Uterus (tissue), 2 donors: ENCODE data around the gene AP4S1.

ENCODE experiments used
- CTCF ChIP-seq, 4 experiments: fragments of 200-600 bp in 2 of 4; fragments of 450-650 bp in 2 of 4; sonication (generic) in 2 of 4; IDR thresholded peaks; one replicate each; pipeline ENCODE4 v1.5.1; 2016 to 2019; ENCODE audit warnings: antibody characterized with exemption in 4 of 4, mild to moderate bottlenecking in 2 of 4, moderate library complexity in 1 of 4
- POLR2A ChIP-seq, 2 donors: fragments of 450-650 bp; IDR thresholded peaks; one replicate each; pipeline ENCODE4 v1.6.1; 2016; ENCODE audit warnings: antibody characterized with exemption in 2 of 2, mild to moderate bottlenecking in 1 of 2, moderate library complexity in 1 of 2

DNA sequence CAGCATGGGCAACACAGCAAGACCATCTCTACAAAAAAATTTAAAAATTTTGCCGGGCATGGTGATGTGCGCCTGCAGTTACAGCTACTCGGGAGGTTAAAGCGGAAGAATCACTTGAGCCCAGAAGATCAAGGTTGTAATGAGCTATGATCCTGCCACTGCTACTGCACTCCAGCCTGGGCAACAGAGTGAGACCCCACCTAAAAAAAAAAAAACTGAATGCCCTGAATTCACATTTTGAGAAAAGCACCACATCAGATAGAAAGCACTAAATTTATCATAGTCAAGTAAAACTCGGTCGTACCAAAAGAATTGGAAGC is 24.1 kb upstream of the AP4S1 start:
- TF ChIP-seq CTCF (IDR thresholded peaks at IDR 0.05) (no peak), POLR2A (IDR thresholded peaks at IDR 0.05) (no peak)
